HCT116 (cell line): ENCODE data around the gene CDH4. TPM values are rescaled to one million over a fixed set of nuclear protein-coding genes. Genes with fewer than 3 reads are reported as not detected.
A peak's percentile ranks its signal among the peaks of the same experiment; 100 is the strongest.

Experiments
- ATAC-seq: fragments of 200-7000 bp; cut with Tn5 transposase; 2 replicates; pipeline ENCODE4 v1.9.1; 2020; ENCODE audit warnings: mild to moderate bottlenecking, moderate library complexity
- BruUV-seq: library from RNA; stranded (reverse); fragments of 400-500 nt; replicated peaks from 2 replicates; lab custom pipeline; 2021; lab: Mats Ljungman, UMichigan
- CTCF ChIA-PET: fragments of 300-600 bp; sonication (Branson Sonifier 250); formaldehyde crosslinking; loops from one replicate; lab custom pipeline; 2021; ENCODE audit warnings: antibody characterized with exemption; lab: Charles Lee
- POLR2A ChIA-PET: fragments of 300-600, 350-600 bp; sonication (Branson Sonifier 250); formaldehyde crosslinking; loops from one replicate; lab custom pipeline; 2021; ENCODE audit warnings: antibody characterized with exemption; lab: Charles Lee
- RAD21 ChIA-PET, 2 experiments: fragments of 300-600 bp; sonication (Branson Sonifier 250); formaldehyde crosslinking; loops; one replicate each; lab custom pipeline; 2023; ENCODE audit warnings: low total read pairs in 2 of 2; ENCODE audit not compliant: uncharacterized antibody in 2 of 2, unreplicated experiment in 2 of 2, low non-redundant PET in 1 of 2; lab: Charles Lee
- DNase-seq: peaks from one replicate; pipeline ENCODE4 v3.0.0-alpha.2; 2010; ENCODE audit warnings: low read depth, low spot score
- H2AFZ ChIP-seq: fragments of 200-600 bp; shearing (Covaris generic), sonication (generic); 2 replicates; pipeline ENCODE4 v1.6.1; 2017; ENCODE audit warnings: low read depth, mixed run types, mixed read lengths, antibody characterized with exemption, low read length; ENCODE audit not compliant: poor library complexity, severe bottlenecking
- H3K27ac ChIP-seq: 2 replicates; pipeline ENCODE4 v1.5.1; 2012; ENCODE audit warnings: low read depth, low read length
- H3K27me3 ChIP-seq: fragments of 200-600 bp; sonication (generic); 2 replicates; pipeline ENCODE4 v1.6.1; 2016; ENCODE audit warnings: mixed run types, low read length, mixed read lengths; ENCODE audit not compliant: insufficient read depth
- H3K36me3 ChIP-seq, 2 experiments: fragments of 200-500 bp in 1 of 2; fragments of 200-600 bp in 1 of 2; sonication (Bioruptor generic) in 1 of 2; sonication (generic) in 1 of 2; 2 replicates each; pipeline versions ENCODE4 v1.5.1 to v1.6.1; 2014 to 2016; ENCODE audit warnings: low read length in 2 of 2, inconsistent platforms in 1 of 2, mixed read lengths in 1 of 2, mixed run types in 1 of 2; ENCODE audit not compliant: insufficient read depth in 2 of 2, control insufficient read depth in 1 of 2
- H3K4me1 ChIP-seq, 2 experiments: fragments of 200-600 bp in 1 of 2; sonication (generic) in 1 of 2; 2 replicates each; pipeline versions ENCODE4 v1.5.1 to v1.6.1; 2012 to 2017; ENCODE audit warnings: low read length in 2 of 2, inconsistent platforms in 1 of 2, mild to moderate bottlenecking in 1 of 2, mixed read lengths in 1 of 2, mixed run types in 1 of 2, moderate library complexity in 1 of 2; ENCODE audit not compliant: insufficient read depth in 2 of 2, control insufficient read depth in 1 of 2
- H3K4me2 ChIP-seq: fragments of 200-600 bp; sonication (generic); 2 replicates; pipeline ENCODE4 v1.6.1; 2017; ENCODE audit warnings: mixed run types, low read length, mixed read lengths
- H3K4me3 ChIP-seq, 2 experiments: fragments of 200-600 bp in 1 of 2; sonication (generic) in 1 of 2; replicated peaks in 1 of 2; 2 replicates each; pipeline ENCODE4 v1.5.1; 2011 to 2016; ENCODE audit warnings: low read length in 2 of 2, control low read depth in 1 of 2, low read depth in 1 of 2, mild to moderate bottlenecking in 1 of 2, mixed read lengths in 1 of 2, mixed run types in 1 of 2
- H3K79me2 ChIP-seq: fragments of 200-600 bp; sonication (generic); 2 replicates; pipeline ENCODE4 v1.6.1; 2017; ENCODE audit warnings: mild to moderate bottlenecking, mixed run types, low read length, moderate library complexity, mixed read lengths; ENCODE audit not compliant: insufficient read depth
- H3K9ac ChIP-seq: fragments of 200-600 bp; sonication (generic); 2 replicates; pipeline ENCODE4 v1.6.1; 2016; ENCODE audit warnings: low read length, mixed read lengths
- H3K9me2 ChIP-seq: fragments of 200-600 bp; sonication (generic), shearing (Covaris generic); 2 replicates; pipeline ENCODE4 v1.6.1; 2017; ENCODE audit warnings: mixed run types, mild to moderate bottlenecking, moderate library complexity; ENCODE audit not compliant: insufficient read depth
- H3K9me3 ChIP-seq, 2 experiments: fragments of 200-500 bp in 1 of 2; fragments of 200-600 bp in 1 of 2; sonication (Bioruptor generic) in 1 of 2; sonication (generic) in 1 of 2; 2 replicates each; pipeline ENCODE4 v1.6.1; 2014 to 2017; ENCODE audit warnings: low read length in 2 of 2, mixed read lengths in 2 of 2, inconsistent platforms in 1 of 2, low read depth in 1 of 2, mild to moderate bottlenecking in 1 of 2, mixed run types in 1 of 2, moderate library complexity in 1 of 2; ENCODE audit not compliant: control insufficient read depth in 1 of 2, insufficient read depth in 1 of 2
- H4K20me1 ChIP-seq: fragments of 200-600 bp; sonication (generic), shearing (Covaris generic); 2 replicates; pipeline ENCODE4 v1.6.1; 2017; ENCODE audit warnings: mixed run types, mild to moderate bottlenecking, moderate library complexity; ENCODE audit not compliant: insufficient read depth
- EGR1 ChIP-seq: IDR thresholded peaks from 2 replicates; pipeline ENCODE4 v1.6.1; 2012; ENCODE audit warnings: low read depth
- ELF1 ChIP-seq: IDR thresholded peaks from 2 replicates; pipeline ENCODE4 v1.6.1; 2012; ENCODE audit warnings: low read depth, borderline replicate concordance
- POLR2AphosphoS5 ChIP-seq: IDR thresholded peaks from 2 replicates; pipeline ENCODE4 v1.6.1; 2011; ENCODE audit warnings: mild to moderate bottlenecking, low read depth, low read length, moderate library complexity
- REST ChIP-seq: IDR thresholded peaks from 2 replicates; pipeline ENCODE4 v1.6.1; 2012; ENCODE audit warnings: low read depth
- YY1 ChIP-seq: IDR thresholded peaks from 2 replicates; pipeline ENCODE4 v1.6.1; 2011; ENCODE audit warnings: low read length, low read depth, moderate library complexity, mild to moderate bottlenecking; ENCODE audit not compliant: insufficient replicate concordance; ENCODE audit errors: extremely low read depth
- ZBTB33 ChIP-seq: IDR thresholded peaks from 2 replicates; pipeline ENCODE4 v1.6.1; 2011; ENCODE audit warnings: mild to moderate bottlenecking, low read length, moderate library complexity; ENCODE audit not compliant: insufficient replicate concordance; ENCODE audit errors: extremely low read depth
- intact Hi-C: fragments of 100-400 bp; cut with micrococcal nuclease; formaldehyde crosslinking; loops from 2 replicates; pipeline ENCODE4 v1.10.0; 2022
- total RNA-seq: library from RNA; stranded (reverse); gene quantifications from one replicate; pipeline ENCODE4 v1.2.1, GENCODE V29; 2021; ENCODE audit not compliant: unreplicated experiment

The CDH4 gene
- total RNA-seq, 1 experiment from 2014 or later: not detected

- CTCF ChIA-PET: no interaction called here
Measured at GRCh38 chr20:61605862-61606557, 353.9 kb downstream of the CDH4 start.

GRCh38 chr20:61608275-61609085, 356.4 kb downstream of the CDH4 start:
- no peak for DNase-seq
- ATAC-seq: no peak
- H3K4me2 ChIP-seq: no peak overlapping the region
- POLR2A ChIA-PET: no interaction called here
- peaks cover 15% of the 10 kb centered on the region for H3K27me3 ChIP-seq
- H3K9me3 ChIP-seq: no peaks in the 10 kb centered on the region
- TF ChIP-seq REST (peak; percentile 69), ZBTB33 (no peak)
- H3K27ac ChIP-seq: no peak overlapping the region
- H3K4me1 ChIP-seq: no peaks in the 10 kb centered on the region
- RAD21 ChIA-PET: no interaction called here
- no TSS peak for BruUV-seq
- H3K36me3 ChIP-seq: no peaks in the 10 kb centered on the region
- intact Hi-C loops: no loop called here
- CTCF ChIA-PET: no interaction called here
- no peaks in the 10 kb centered on the region for H3K9me2 ChIP-seq
- H2AFZ ChIP-seq: no peak overlapping the region
- H3K79me2 ChIP-seq: no peaks in the 10 kb centered on the region
- no peak overlapping the region for H3K9ac ChIP-seq
- H3K4me3 ChIP-seq: no peak overlapping the region
- no peaks in the 10 kb centered on the region for H4K20me1 ChIP-seq

More at GRCh38 chr20:61605862-61606557, 353.9 kb downstream of the CDH4 start:
- Histone ChIP-seq H3K9ac (no peak overlapping the region), H2AFZ (no peak overlapping the region), H3K9me2 (no peaks in the 10 kb centered on the region), H3K27me3 (no peaks in the 10 kb centered on the region), H3K4me1 (no peaks in the 10 kb centered on the region), H3K4me3 (no peak overlapping the region), H3K4me2 (no peak overlapping the region), H3K79me2 (no peaks in the 10 kb centered on the region), H3K27ac (no peak overlapping the region), H3K9me3 (no peaks in the 10 kb centered on the region), H3K36me3 (no peaks in the 10 kb centered on the region), H4K20me1 (no peaks in the 10 kb centered on the region)
- RAD21 ChIA-PET: no interaction called here
- BruUV-seq: no TSS peak
- intact Hi-C loops: no loop called here
- ATAC-seq (no peak), DNase-seq (no peak)
- POLR2A ChIA-PET: no interaction called here
- TF ChIP-seq POLR2AphosphoS5: no peak
- TF ChIP-seq EGR1: no peak
- TF ChIP-seq ELF1: no peak
- no peak for TF ChIP-seq YY1
